C1 segment of cervical spinal cord (tissue), 14 donors: ENCODE data around the gene SACS.

ENCODE experiments used
- DNase-seq, 14 donors: peaks; one replicate each; lab custom pipeline; 2025; lab: John Stamatoyannopoulos, UW

SACS gene, protein sequence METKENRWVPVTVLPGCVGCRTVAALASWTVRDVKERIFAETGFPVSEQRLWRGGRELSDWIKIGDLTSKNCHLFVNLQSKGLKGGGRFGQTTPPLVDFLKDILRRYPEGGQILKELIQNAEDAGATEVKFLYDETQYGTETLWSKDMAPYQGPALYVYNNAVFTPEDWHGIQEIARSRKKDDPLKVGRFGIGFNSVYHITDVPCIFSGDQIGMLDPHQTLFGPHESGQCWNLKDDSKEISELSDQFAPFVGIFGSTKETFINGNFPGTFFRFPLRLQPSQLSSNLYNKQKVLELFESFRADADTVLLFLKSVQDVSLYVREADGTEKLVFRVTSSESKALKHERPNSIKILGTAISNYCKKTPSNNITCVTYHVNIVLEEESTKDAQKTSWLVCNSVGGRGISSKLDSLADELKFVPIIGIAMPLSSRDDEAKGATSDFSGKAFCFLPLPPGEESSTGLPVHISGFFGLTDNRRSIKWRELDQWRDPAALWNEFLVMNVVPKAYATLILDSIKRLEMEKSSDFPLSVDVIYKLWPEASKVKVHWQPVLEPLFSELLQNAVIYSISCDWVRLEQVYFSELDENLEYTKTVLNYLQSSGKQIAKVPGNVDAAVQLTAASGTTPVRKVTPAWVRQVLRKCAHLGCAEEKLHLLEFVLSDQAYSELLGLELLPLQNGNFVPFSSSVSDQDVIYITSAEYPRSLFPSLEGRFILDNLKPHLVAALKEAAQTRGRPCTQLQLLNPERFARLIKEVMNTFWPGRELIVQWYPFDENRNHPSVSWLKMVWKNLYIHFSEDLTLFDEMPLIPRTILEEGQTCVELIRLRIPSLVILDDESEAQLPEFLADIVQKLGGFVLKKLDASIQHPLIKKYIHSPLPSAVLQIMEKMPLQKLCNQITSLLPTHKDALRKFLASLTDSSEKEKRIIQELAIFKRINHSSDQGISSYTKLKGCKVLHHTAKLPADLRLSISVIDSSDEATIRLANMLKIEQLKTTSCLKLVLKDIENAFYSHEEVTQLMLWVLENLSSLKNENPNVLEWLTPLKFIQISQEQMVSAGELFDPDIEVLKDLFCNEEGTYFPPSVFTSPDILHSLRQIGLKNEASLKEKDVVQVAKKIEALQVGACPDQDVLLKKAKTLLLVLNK (N-terminal part only)

DNA sequence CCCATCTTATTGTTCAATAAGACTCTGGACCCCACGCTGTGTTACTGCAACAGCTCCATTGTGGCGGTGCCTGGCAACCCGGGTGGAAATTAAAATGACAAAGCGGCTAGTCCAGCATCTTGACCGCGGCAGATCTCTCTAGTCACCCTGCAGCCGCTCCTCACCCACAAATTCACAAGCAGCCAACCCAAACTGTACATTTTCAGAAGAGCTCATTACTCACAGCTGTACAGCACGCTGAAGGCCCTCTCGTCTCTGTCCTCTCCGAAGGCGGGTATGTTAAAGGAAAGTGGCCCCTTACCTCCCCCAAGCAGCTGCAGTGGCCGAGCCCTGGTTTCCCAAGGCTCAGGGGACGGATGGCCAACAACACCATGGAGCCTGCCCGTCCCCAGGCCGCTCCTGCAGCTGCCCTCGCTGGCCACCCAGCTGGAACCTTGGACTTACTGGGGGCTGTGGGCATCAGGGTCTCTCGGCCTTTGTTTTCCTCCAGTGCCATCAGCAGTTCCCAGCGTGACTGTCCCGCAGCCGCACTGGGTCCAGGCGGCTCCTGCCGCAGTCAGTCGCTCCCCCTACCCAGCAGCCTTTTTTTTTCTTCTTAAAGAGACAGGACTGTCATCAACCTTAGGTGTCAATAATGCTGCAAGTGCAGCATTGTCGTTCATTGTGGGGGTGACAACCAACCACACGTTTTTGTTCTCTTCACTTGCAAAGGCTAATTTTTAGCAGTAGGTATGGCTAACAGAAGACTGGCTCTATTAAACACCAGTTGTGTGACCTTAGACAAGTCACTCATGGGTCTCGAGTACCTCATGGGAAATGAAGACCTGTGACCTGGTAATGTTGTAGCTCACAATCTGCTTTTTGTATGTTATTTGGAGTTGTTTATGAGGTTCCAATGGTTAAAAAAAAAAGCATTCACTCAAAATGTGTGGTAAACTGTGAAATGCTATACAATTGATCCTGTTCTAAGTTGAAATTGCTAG lies at the start of gene SACS:
SACS (minus strand) TSS at position 532 of the 983 bp plus-strand sequence. CDS start 22,463 bp downstream, outside the sequence.
- peak in 13 of 14 donors; percentile 5 to 82 (median 48) for DNase-seq

DNA sequence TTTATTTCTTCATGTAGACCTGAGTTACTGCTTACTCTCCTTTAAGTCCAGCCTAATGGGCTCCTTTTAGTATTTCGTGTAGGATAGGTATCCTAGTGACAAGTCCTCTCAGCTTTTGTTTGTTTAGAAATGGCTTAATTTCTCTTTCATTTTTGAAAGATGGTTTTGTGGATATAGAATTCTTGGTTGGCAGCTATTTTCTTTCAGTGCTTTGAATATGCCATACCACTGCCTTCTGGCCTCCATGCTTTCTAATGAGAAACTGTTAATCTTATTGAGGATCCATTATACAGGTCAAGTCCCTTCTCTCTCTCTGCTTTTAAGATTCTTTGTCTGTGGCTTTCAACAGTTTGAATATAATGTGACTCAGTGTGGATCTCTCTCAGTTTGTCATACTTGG lies 46.8 kb upstream of the SACS start:
- no peak for DNase-seq

DNA sequence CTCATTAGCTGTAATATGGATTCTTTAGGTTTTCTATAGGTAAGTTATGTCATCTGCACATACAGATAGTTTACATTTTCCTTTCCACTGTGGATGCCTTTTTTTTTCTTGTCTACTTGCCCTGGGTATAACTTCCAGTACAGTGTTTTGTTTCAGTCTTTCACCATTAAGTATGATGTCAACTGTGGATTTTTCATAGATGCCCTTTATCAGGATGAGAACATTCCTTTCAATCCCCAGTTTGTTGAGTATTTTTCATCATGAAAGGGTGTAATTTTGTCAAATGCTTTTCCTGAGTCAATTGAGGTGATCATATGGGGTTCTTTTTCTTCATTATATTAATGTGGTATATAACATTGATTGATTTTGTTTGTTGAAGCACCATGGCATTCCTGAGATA lies 43.6 kb upstream of the SACS start:
- DNase-seq = no peak

- no peak for DNase-seq
Measured at GRCh38 chr13:23473221-23473620, 39.7 kb upstream of the SACS start.

GRCh38 chr13:23472189-23472588 lies 38.7 kb upstream of the SACS start:
- no peak for DNase-seq

- DNase-seq = no peak
Measured at GRCh38 chr13:23470790-23471614, 37.5 kb upstream of the SACS start.

- no peak for DNase-seq
Measured at GRCh38 chr13:23469951-23470421, 36.5 kb upstream of the SACS start.

DNA sequence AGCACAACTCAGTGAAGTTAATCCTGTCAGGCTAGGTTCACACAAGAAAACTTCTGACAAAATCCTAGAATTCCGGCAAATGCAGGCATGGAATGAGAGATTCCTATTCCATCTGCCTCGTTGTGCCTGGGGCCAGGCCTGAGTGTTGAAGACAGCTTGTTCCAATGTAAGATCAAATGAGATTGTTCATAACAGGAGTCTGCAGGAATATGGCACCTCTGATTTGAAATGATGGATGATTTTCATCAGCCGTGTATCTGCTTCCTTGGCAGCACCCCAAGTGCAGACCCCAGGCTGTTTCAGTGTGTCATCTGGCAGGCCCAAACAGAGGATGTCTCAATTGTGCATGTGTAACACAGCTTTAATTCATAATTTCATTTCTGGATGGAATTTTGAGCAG lies 35.3 kb upstream of the SACS start:
- no peak for DNase-seq

DNA sequence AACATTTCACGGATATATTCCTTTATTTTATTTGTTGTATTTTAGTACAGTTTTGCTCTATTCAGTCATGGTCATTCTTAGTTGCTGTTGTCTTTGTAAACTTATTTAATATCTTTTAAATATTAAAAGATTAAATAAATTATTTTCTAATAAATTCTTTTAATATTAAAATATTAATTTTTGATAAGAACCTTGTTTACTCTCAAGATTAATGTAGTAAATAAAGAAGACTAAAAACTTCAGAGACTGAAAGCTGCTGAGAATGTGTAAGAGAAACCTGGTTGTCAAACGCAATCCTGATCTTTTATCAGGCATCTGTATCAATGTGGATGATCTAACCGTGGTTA lies 34.4 kb upstream of the SACS start:
- DNase-seq = no peak

DNA sequence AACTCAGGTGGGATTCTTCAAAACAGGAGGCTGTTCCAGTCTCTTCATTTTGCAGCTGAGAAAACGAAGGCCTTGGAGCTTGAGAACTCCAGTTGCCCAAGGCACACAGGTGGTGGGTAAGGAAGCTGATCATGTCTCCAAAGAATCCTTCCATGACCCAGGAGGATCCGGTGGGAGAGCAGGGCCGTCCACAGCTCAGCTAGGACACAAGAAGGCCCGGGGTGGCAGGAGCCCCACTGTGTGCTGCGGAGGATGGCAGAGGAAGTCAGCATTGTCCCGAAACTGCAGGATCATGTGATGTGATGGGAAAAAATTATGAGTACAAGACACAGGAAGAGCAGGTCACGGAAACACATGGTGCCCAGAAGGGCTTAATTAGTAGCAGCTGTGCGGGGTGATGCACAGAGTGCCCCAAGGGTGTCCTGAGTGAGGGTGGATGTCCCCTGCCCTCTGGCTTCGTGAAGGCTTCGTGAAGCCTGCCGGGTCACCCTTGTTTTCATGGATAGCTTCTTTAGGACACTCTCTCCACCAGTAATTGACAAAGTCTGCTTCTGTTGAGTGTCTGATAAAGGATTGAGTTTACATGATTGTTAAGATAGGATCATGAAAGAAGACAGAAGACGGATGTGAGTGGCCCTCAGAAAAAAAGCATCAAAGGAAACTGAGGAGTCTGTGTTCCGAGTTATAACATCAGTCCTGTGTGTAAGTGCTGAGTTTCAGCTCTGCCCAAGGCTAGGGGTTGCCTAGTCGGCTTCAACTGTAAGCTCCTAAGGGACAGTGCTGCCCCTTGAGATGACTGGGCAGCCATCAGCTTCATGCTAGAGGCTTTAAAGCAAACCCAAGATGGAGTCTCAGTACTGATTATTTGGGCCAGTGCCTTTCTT lies 33.8 kb upstream of the SACS start:
- no peak for DNase-seq

DNA sequence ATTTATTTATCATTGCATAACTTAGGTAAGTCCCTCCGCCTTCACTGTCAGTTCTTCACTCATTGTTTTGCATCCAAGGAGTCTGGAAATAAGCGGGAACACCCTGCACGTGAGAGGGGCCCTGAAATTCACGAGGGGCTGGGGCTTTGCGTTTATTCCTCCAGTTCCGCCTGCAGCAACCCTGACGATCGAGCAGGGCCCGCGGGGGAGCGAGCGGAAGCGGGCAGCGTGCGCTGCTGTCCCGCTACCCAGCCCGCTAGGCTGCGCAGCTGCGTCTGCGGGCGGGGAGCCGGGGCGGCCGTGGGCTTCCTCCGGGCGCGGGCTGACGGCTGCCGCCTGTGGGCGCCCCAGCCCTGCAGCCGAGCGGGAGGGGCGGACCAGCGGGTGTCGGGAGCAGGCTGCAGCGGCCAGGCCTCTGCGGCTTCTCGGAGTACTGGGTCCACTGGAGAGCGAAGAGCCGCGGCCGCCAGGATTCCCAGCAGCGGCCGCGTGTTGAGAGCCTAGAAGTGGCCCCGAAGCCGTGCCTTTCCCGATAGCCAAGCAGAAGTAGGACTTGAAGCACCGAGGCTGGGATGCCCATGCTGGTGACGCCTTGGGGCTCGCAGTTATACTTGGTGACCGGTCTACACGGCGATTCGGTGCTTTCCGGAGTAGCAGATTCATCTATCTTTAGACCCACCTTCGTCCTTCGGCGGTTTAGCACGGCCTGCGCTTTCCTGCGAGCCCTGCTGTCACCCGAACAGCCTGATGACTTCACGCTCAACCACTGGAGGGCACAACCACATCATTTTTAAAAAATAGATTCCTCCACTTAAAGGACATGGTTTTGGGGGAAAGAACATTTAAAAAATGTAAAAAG lies 32.9 kb upstream of the SACS start:
- peak in 13 of 14 donors; percentile 28 to 92 (median 75) for DNase-seq

GRCh38 chr13:23463661-23464060 lies 30.2 kb upstream of the SACS start:
- DNase-seq = no peak

DNA sequence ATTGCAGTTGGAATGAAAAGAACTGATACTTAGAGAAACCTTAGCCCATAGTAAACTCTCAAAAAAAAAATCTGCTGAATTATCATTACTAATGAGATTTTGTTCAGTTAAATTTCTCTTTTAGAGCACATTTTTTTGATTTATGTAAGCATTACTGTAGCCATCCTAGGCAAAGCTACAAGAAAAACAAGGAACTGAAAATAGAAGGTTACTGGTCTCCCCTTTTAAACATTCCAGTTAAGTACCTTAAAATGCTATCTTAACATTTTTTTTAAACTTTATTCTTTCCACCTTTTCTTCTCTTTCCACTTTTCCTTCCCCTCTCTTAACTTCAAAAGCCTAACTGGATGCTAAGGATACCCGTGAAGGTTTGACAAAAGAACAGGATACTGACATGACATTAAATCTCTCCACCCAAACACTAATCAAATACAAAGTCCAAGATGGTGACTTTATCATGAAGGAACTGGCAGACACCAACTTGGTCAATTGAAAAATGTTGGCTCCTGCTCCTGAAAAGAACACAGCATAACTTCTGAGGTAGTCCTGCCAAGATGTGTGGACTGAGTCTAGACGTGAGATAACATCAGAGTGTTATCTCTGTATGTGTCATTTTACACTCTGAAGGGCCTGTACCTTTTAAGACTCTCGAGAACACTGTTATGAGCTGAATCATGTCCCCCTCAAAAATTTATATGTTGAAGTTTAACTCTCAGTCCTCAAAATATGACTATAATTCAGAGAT lies 29.5 kb upstream of the SACS start:
- DNase-seq = no peak

DNA sequence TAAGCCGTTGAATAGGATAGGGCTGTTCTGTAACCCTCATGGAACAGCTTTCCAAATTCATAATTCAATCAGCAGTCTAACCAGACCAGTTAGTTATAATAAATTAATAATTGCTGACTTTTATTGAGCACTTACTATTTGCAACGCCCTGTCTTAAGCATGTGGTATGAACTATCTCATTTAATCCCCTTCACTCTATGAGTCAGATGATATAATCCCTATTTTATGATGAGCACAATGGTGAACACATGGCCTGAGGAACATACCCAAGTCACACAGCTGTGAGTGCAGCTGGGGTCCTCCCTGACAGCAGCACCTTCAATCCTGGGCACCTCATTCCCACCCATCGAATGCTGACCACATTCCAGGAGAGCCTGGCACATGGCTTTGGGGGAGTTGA lies 28.0 kb upstream of the SACS start:
- DNase-seq = no peak

DNA sequence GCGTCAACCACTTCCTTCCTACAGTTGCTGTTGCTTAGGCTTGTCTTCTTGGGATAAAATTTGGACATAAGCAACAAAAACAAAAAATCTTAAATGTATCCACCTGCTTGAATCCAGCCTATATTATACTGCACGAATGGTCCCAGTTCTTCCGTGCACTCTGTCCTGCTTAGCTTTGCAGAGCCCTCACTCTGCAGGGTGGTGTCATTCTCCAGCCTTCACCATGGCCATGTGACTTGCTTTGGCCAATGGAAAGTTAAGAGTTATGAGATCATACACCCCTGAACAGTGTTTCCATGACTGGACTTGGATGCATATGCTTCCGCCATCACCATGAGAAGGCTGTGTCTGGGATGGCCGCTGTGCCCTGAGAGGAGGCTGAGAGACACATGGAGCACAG lies 27.4 kb upstream of the SACS start:
- no peak for DNase-seq

DNA sequence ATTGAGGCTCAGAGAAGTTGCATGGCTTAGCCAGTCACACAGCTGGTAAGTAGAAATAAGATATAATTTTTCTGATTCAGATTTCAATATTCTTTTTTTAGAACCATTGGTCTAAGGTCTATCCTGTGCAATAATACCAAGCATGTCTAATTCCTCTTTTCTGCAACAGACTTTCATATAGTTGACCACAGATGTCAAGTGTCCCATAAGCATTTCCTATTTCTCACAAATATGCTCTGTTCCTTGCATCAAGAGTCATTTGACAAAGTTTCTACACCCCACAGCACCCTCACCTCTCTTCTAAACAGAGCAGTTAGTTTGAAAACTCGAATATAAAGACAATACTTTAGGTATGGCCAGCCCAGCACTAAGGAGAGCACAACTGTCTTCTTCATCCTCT lies 26.8 kb upstream of the SACS start:
- DNase-seq = no peak

DNA sequence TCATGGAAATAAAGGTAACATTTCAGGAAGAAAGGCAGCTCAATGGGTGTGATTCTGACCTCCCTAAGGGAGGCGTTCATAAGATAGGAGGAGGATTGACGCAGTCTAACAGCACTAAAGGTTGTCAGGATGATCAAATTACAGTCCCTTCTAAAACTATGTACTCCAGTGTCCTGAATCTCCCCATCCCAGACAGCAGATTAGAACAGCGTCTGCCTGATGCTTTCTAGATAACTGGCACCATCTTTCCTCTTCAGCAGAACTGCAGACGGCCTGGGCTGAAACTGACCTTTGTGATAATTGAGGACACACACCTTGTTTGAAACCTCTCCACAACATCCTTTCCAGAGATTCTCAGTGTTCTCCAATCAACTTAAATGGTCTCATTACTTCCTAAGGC lies 25.5 kb upstream of the SACS start:
- DNase-seq = no peak
